Upper lobe of right lung (tissue), 1 donor: ENCODE measurements around the gene KCNAB2. TPM values are rescaled to one million over a fixed set of nuclear protein-coding genes. Genes with fewer than 3 reads are reported as not detected.

ENCODE experiments used
- ATAC-seq: fragments of 200-7000 bp; cut with Tn5 transposase; one replicate; pipeline ENCODE4 v1.9.1; 2020; ENCODE audit warnings: mild to moderate bottlenecking, moderate library complexity
- DNase-seq: peaks from one replicate; pipeline ENCODE4 v3.0.0-alpha.2; 2020
- H3K27ac ChIP-seq: fragments of 200-600 bp; one replicate; pipeline ENCODE4 v1.8.0; 2022
- H3K27me3 ChIP-seq: fragments of 200-600 bp; one replicate; pipeline ENCODE4 v1.8.0; 2022; ENCODE audit warnings: mild to moderate bottlenecking
- H3K36me3 ChIP-seq: fragments of 200-600 bp; one replicate; pipeline ENCODE4 v1.8.0; 2022
- H3K4me1 ChIP-seq: fragments of 200-600 bp; one replicate; pipeline ENCODE4 v1.8.0; 2022
- H3K4me3 ChIP-seq: fragments of 200-600 bp; one replicate; pipeline ENCODE4 v1.8.0; 2022; ENCODE audit warnings: mild to moderate bottlenecking
- H3K9me3 ChIP-seq: fragments of 200-600 bp; one replicate; pipeline ENCODE4 v1.8.0; 2022
- intact Hi-C: fragments of 100-400 bp; cut with DNase I; formaldehyde crosslinking; loops from one replicate; pipeline ENCODE4 v1.11.0; 2022
- total RNA-seq: library from RNA; stranded (reverse); fragmentation: NEBNext Ultra II Directional; extraction: Animal tissue kit (Norgen Biotek cat#: 25700); gene quantifications from one replicate; pipeline ENCODE4 v1.2.1, GENCODE V29; 2021
- TF ChIP-seq, protein P1 (sequence below): fragments of 200-600 bp; IDR thresholded peaks from one replicate; pipeline ENCODE4 v1.8.0; 2022; ENCODE audit warnings: antibody characterized with exemption
- donor health status: DM: no; HTN: yes; CAD: no; lungs with severe emphysema.

The KCNAB2 gene
- total RNA-seq, 1 donor from 2014 or later = 60.4 TPM

DNA sequence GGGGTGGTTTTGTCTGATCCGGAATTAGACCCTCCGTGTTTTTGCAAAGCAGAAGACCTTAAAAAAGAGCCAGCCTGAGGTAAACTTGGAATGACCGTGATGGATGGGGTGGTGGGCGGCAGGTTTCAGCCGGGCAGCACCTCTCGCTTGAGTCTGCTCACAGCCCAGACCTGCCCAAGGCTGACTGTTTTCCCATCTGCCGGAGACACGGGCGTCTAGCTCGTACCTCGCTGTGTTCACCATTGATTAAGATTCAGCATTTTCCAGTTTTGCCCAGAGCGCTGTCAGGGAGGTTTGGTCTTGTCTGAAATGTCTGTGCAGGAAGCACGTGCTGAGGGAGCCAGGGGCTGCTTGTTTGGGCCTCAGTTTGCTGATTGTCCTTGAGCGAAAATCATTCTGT is 591 bp downstream of the KCNAB2 start:
- DNase-seq (no peak), ATAC-seq (no peak)
- H3K27ac ChIP-seq = no peak overlapping the region
- no peaks in the 10 kb centered on the region for H3K4me1 ChIP-seq
- H3K4me3 ChIP-seq = no peak overlapping the region
- TF ChIP-seq, protein P1, sequence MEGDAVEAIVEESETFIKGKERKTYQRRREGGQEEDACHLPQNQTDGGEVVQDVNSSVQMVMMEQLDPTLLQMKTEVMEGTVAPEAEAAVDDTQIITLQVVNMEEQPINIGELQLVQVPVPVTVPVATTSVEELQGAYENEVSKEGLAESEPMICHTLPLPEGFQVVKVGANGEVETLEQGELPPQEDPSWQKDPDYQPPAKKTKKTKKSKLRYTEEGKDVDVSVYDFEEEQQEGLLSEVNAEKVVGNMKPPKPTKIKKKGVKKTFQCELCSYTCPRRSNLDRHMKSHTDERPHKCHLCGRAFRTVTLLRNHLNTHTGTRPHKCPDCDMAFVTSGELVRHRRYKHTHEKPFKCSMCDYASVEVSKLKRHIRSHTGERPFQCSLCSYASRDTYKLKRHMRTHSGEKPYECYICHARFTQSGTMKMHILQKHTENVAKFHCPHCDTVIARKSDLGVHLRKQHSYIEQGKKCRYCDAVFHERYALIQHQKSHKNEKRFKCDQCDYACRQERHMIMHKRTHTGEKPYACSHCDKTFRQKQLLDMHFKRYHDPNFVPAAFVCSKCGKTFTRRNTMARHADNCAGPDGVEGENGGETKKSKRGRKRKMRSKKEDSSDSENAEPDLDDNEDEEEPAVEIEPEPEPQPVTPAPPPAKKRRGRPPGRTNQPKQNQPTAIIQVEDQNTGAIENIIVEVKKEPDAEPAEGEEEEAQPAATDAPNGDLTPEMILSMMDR = no peak
- H3K27me3 ChIP-seq = no peaks in the 10 kb centered on the region
- intact Hi-C loops = no loop called here
- H3K36me3 ChIP-seq = no peaks in the 10 kb centered on the region
- H3K9me3 ChIP-seq = no peaks in the 10 kb centered on the region

DNA sequence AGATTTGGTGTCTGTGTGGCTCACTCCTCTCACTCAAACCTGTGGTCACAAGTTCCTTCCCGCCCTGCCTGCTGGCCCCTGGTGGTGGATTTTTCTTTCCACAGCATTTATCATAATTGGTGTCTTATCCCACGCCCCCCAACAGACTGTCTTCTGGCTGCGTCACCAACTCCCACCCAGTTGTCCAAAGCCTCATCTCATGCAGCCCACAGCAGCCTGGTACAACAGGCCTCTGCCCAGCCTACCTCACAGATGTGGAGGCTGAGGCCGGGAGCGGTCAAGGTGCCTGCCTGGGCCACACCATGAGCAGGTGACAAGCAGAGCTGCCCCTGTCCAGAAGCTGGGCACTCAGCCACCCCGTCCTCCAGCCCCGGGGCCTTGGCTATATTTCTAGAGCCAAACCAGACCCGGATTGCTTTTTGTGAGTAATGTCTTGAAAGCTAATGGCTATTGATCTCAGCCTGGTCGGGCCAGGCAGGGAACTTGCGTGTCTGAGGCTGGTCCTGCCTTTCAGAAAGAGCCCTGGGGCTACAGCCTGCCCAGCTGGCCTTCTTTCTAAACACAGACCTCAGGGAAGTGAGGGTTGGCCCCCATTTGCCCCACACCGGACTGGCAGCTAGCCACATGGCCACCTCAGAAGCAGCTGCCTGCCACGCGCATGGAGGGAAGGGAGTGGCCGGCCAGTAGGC is 2.6 kb downstream of the KCNAB2 start:
- H3K36me3 ChIP-seq = no peaks in the 10 kb centered on the region
- no peak overlapping the region for H3K27ac ChIP-seq
- no peak overlapping the region for H3K4me3 ChIP-seq
- intact Hi-C loops = no loop called here
- no peaks in the 10 kb centered on the region for H3K9me3 ChIP-seq
- TF ChIP-seq, protein P1 = no peak
- no peak for ATAC-seq
- no peak for DNase-seq
- H3K27me3 ChIP-seq = no peaks in the 10 kb centered on the region
- H3K4me1 ChIP-seq = no peaks in the 10 kb centered on the region

DNA sequence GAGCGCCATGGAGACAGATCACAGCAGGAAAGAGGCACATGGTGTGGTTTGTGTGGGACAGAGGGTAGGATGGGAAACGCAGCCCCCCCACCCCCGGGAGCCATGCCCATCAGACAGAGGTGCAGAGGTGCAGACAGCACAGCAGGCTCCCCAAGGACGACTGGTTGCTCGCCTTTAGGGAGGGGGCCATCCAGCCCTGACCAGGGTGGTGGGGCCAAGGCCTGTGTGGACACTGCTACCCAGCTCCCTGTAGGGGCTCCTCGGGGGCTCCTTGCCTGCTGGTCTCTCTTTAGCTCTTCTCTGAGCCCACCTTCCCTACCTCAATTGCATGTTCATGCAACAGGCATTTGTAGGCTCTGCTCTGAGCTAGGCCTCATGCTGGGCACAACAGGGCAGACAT is 3.7 kb downstream of the KCNAB2 start:
- intact Hi-C loops = no loop called here

DNA sequence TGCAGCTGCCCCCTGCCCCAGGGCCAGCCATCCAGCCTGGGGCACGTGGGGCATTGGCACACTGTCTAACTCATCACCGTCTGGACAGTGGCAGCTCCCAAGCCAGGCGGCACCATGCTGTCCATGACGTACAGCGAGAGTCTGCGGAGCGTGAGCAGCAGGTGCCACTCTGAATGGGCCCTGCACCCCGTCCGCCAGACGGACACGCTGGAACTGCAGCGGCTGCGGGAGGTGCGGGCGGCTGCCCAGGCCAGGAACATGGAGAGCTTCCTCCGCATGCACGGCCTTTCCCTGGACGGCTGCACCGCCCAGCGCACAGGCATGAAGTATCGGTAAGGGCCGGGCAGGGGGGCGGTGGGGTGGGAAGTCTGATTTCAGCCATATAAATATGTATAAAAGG is 5.7 kb downstream of the KCNAB2 start:
- TF ChIP-seq, protein P1 = no peak
- Histone ChIP-seq H3K27ac (no peak overlapping the region), H3K27me3 (no peaks in the 10 kb centered on the region), H3K4me1 (no peaks in the 10 kb centered on the region), H3K36me3 (no peaks in the 10 kb centered on the region), H3K9me3 (no peaks in the 10 kb centered on the region), H3K4me3 (no peak overlapping the region)
- no peak for DNase-seq
- intact Hi-C loops = no loop called here
- ATAC-seq = no peak

More for the DNA sequence above, 3.7 kb downstream of the KCNAB2 start:
- Histone ChIP-seq H3K4me3 (no peak overlapping the region), H3K27ac (no peak overlapping the region), H3K4me1 (no peaks in the 10 kb centered on the region), H3K36me3 (no peaks in the 10 kb centered on the region), H3K27me3 (no peaks in the 10 kb centered on the region), H3K9me3 (no peaks in the 10 kb centered on the region)
- no peak for ATAC-seq
- TF ChIP-seq, protein P1 = no peak
- DNase-seq = no peak

DNA sequence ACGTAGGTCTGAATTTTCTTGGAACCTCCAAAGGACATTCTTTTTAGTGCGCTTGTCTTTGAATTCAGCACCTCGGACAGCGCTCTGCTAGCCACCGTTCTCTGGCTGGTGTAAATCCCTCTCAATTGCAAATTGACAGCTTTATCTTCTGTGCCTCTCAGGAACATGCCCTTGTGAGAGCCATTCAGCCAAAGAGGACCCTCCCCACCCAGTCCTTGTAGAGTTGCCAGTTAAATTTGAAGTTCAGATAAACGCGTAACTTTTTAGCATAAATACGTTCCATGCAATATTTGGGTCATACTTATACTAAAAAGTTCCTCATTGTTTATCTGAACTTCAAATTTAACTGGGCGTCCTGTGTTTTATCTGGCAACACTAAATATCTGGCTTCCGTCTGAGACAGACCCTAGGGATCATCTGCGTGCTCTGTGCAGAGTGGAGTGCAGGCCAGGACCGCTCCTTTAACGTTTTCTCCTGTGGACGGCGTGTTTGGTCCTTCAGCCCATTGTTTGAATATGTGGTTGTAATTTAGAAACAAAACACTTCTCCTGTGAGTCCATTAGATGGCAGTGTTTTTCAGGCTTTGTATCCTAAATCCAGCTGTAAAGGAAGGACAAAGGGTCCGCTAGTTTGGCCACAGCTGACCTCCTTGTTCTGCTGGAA is 7.0 kb downstream of the KCNAB2 start:
- Histone ChIP-seq H3K27me3 (no peaks in the 10 kb centered on the region), H3K4me3 (no peak overlapping the region), H3K36me3 (no peaks in the 10 kb centered on the region), H3K4me1 (peaks cover 5% of the 10 kb centered on the region), H3K27ac (no peak overlapping the region), H3K9me3 (no peaks in the 10 kb centered on the region)
- ATAC-seq (no peak), DNase-seq (no peak)
- TF ChIP-seq, protein P1 = peak; percentile 38
- intact Hi-C loops = no loop called here
